NCI-H82 treated with DMSO at 0.1 percent for 48 hours (cell line): ENCODE measurements around the gene OR5K4.

Experiments
- DNase-seq: peaks from one replicate; lab custom pipeline; 2025; ENCODE audit not compliant: unreplicated experiment; lab: John Stamatoyannopoulos, UW

OR5K4 gene

GRCh38 chr3:98353554-98353953, at the start of gene OR5K4:
TSS of gene OR5K4 (plus strand) at chr3:98353854. CDS start at chr3:98353854, 0 bp downstream.
- no peak for DNase-seq

GRCh38 chr3:98322101-98322500, 31.6 kb upstream of the OR5K4 start:
- DNase-seq: no peak

GRCh38 chr3:98322686-98323085, 31.0 kb upstream of the OR5K4 start:
- DNase-seq: no peak

- no peak for DNase-seq
Observed at GRCh38 chr3:98323425-98323824, 30.2 kb upstream of the OR5K4 start.

GRCh38 chr3:98325055-98325454, 28.6 kb upstream of the OR5K4 start:
- DNase-seq: no peak

- no peak for DNase-seq
Observed at GRCh38 chr3:98326105-98326893, 27.4 kb upstream of the OR5K4 start.

GRCh38 chr3:98326945-98327344, 26.7 kb upstream of the OR5K4 start:
- no peak for DNase-seq

GRCh38 chr3:98328933-98329332, 24.7 kb upstream of the OR5K4 start:
- no peak for DNase-seq

GRCh38 chr3:98329392-98330124, 24.1 kb upstream of the OR5K4 start:
- peak; percentile 38 for DNase-seq

GRCh38 chr3:98331329-98331728, 22.3 kb upstream of the OR5K4 start:
- no peak for DNase-seq

GRCh38 chr3:98333989-98334606, 19.6 kb upstream of the OR5K4 start:
- DNase-seq: no peak

GRCh38 chr3:98339031-98339430, 14.6 kb upstream of the OR5K4 start:
- DNase-seq: no peak

GRCh38 chr3:98341758-98342157, 11.9 kb upstream of the OR5K4 start:
- no peak for DNase-seq

- DNase-seq: peak; percentile 36
Observed at GRCh38 chr3:98343647-98344507, 9.8 kb upstream of the OR5K4 start.

- no peak for DNase-seq
Observed at GRCh38 chr3:98350082-98350481, 3.6 kb upstream of the OR5K4 start.

GRCh38 chr3:98359250-98359649, 5.6 kb downstream of the OR5K4 start:
- DNase-seq: no peak

GRCh38 chr3:98359993-98360675, 6.5 kb downstream of the OR5K4 start:
- no peak for DNase-seq

GRCh38 chr3:98360681-98361080, 7.0 kb downstream of the OR5K4 start:
- DNase-seq: no peak

GRCh38 chr3:98361289-98361688, 7.6 kb downstream of the OR5K4 start:
- DNase-seq: no peak

- DNase-seq: no peak
Observed at GRCh38 chr3:98367464-98368246, 14.0 kb downstream of the OR5K4 start.
